ENCODE measurements around the gene NUTM2F. TPM values are rescaled to one million over a fixed set of nuclear protein-coding genes. Genes with fewer than 3 reads are reported as not detected.
A peak's percentile ranks its signal among the peaks of the same experiment; 100 is the strongest.
"Not testable (repeated sequence)": the region's sequence is repeated elsewhere in the genome, so short reads cannot be mapped to it uniquely, and the experiment has no call there.

Gene NUTM2F
- total and polyA plus RNA-seq, 9 of the 15 experiments (the other 6 are each of a cell fraction or from before 2014, with no cell fraction given) = 0.04 TPM; not detected in 8

GRCh38 chr9:94316236-94316635 is 12.2 kb downstream of the NUTM2F start:
- H3K4me2 ChIP-seq (ENCODE audit: insufficient read depth, low read length); POLR2A ChIA-PET; ATAC-seq; H3K27ac ChIP-seq (ENCODE audit: extremely low read depth, low read depth, low read length); CTCF ChIA-PET (ENCODE audit: low intra/inter-chr PET ratio); H4K20me1 ChIP-seq (replicated peaks; ENCODE audit: control insufficient read depth, insufficient read depth, low read length); H3K4me3 ChIP-seq; H3K27me3 ChIP-seq (ENCODE audit: control insufficient read depth in 2 of 2, insufficient read depth in 2 of 2, low read length in 2 of 2); FAIRE-seq; H3K4me1 ChIP-seq (replicated peaks in 1 of 2; ENCODE audit: control insufficient read depth in 2 of 2, insufficient read depth in 2 of 2, low read length in 2 of 2); intact Hi-C loops (cut with micrococcal nuclease); in situ Hi-C loops (cut with MboI); DNase-seq (ENCODE audit: extremely low read depth in 1 of 4, low spot score in 3 of 4); H3K9ac ChIP-seq (ENCODE audit: insufficient read depth in 1 of 2, low read depth in 2 of 2, low read length in 2 of 2); BruUV-seq (replicated peaks); H3K9me1 ChIP-seq (ENCODE audit: control insufficient read depth, insufficient read depth, low read length); H3K36me3 ChIP-seq (ENCODE audit: control insufficient read depth, insufficient read depth, low read length); H3K79me2 ChIP-seq (ENCODE audit: control insufficient read depth, insufficient read depth, low read length); H3K9me3 ChIP-seq (replicated peaks; ENCODE audit: control insufficient read depth, insufficient read depth, low read depth, low read length); H2AFZ ChIP-seq (ENCODE audit: low read depth, low read length): not testable (repeated sequence)
- 11% methylated on average over 2 of the region's 5 CpGs for WGBS (ENCODE audit: insufficient coverage, low coverage, missing lambda C conversion rate)

GRCh38 chr9:94315034-94315984 is 13.1 kb downstream of the NUTM2F start:
- 86% methylated on average over 1 of the region's 15 CpGs for WGBS (ENCODE audit: insufficient coverage, low coverage, missing lambda C conversion rate)
- CTCF ChIA-PET (ENCODE audit: low intra/inter-chr PET ratio); BruUV-seq (replicated peaks); POLR2A ChIA-PET; H3K9me1 ChIP-seq (ENCODE audit: control insufficient read depth, insufficient read depth, low read length); H3K4me2 ChIP-seq (ENCODE audit: insufficient read depth, low read length); DNase-seq (ENCODE audit: extremely low read depth in 1 of 4, low spot score in 3 of 4); in situ Hi-C loops (cut with MboI); H2AFZ ChIP-seq (ENCODE audit: low read depth, low read length); H3K36me3 ChIP-seq (ENCODE audit: control insufficient read depth, insufficient read depth, low read length); H3K4me1 ChIP-seq (replicated peaks in 1 of 2; ENCODE audit: control insufficient read depth in 2 of 2, insufficient read depth in 2 of 2, low read length in 2 of 2); H3K79me2 ChIP-seq (ENCODE audit: control insufficient read depth, insufficient read depth, low read length); H4K20me1 ChIP-seq (replicated peaks; ENCODE audit: control insufficient read depth, insufficient read depth, low read length); H3K27me3 ChIP-seq (ENCODE audit: control insufficient read depth in 2 of 2, insufficient read depth in 2 of 2, low read length in 2 of 2); intact Hi-C loops (cut with micrococcal nuclease); H3K9me3 ChIP-seq (replicated peaks; ENCODE audit: control insufficient read depth, insufficient read depth, low read depth, low read length); H3K4me3 ChIP-seq; H3K9ac ChIP-seq (ENCODE audit: insufficient read depth in 1 of 2, low read depth in 2 of 2, low read length in 2 of 2); H3K27ac ChIP-seq (ENCODE audit: extremely low read depth, low read depth, low read length): not testable (repeated sequence)
- ATAC-seq (peak; percentile 81), FAIRE-seq (peak; percentile 54)
